Loucy (cell line): Measurements from ENCODE around the gene XRCC1.

Experiments used
- H2AFZ ChIP-seq: fragments of 200-600 bp; sonication (generic); 2 replicates; pipeline ENCODE4 v1.6.0; 2016; ENCODE audit warnings: antibody characterized with exemption, mild to moderate bottlenecking, low read length, moderate library complexity
- H3F3A ChIP-seq: fragments of 200-600 bp; 2 replicates; pipeline ENCODE4 v1.6.0; 2016; ENCODE audit warnings: antibody characterized with exemption, low read depth, mild to moderate bottlenecking
- H3K27me3 ChIP-seq: fragments of 200-600 bp; sonication (generic); 2 replicates; pipeline ENCODE4 v1.6.1; 2014; ENCODE audit warnings: low read length, mild to moderate bottlenecking; ENCODE audit not compliant: insufficient read depth, poor library complexity, severe bottlenecking
- H3K36me3 ChIP-seq: fragments of 200-600 bp; sonication (generic); 2 replicates; pipeline ENCODE4 v1.6.1; 2016; ENCODE audit warnings: low read length; ENCODE audit not compliant: insufficient read depth
- H3K4me1 ChIP-seq: fragments of 200-600 bp; sonication (generic); 2 replicates; pipeline ENCODE4 v1.5.1; 2014; ENCODE audit warnings: low read length, mild to moderate bottlenecking; ENCODE audit not compliant: insufficient read depth, poor library complexity, severe bottlenecking
- H3K4me2 ChIP-seq: fragments of 200-600 bp; sonication (generic); 2 replicates; pipeline ENCODE4 v1.6.0; 2014; ENCODE audit warnings: antibody characterized with exemption, low read length, low read depth, mild to moderate bottlenecking; ENCODE audit not compliant: poor library complexity, severe bottlenecking
- H3K4me3 ChIP-seq: fragments of 200-600 bp; sonication (generic); 2 replicates; pipeline ENCODE4 v1.5.1; 2014; ENCODE audit warnings: low read length, mild to moderate bottlenecking, mixed read lengths; ENCODE audit not compliant: poor library complexity, severe bottlenecking
- H3K79me2 ChIP-seq: fragments of 200-600 bp; sonication (generic); 2 replicates; pipeline ENCODE4 v1.6.1; 2014; ENCODE audit warnings: low read length; ENCODE audit not compliant: insufficient read depth
- H3K9ac ChIP-seq: fragments of 200-600 bp; sonication (generic); 2 replicates; pipeline ENCODE4 v1.6.0; 2014; ENCODE audit warnings: mild to moderate bottlenecking, low read depth, low read length, moderate library complexity; ENCODE audit not compliant: poor library complexity, severe bottlenecking
- H3K9me2 ChIP-seq: fragments of 200-600 bp; sonication (generic); replicated peaks from 2 replicates; pipeline ENCODE4 v1.6.1; 2016; ENCODE audit warnings: low read depth, low read length, mixed read lengths
- H3K9me3 ChIP-seq: fragments of 200-600 bp; sonication (generic); 2 replicates; pipeline ENCODE4 v1.6.1; 2014; ENCODE audit warnings: mild to moderate bottlenecking, antibody characterized with exemption, low read length, low read depth; ENCODE audit not compliant: insufficient read depth
- H4K20me1 ChIP-seq: fragments of 200-600 bp; sonication (generic); 2 replicates; pipeline ENCODE4 v1.6.0; 2014; ENCODE audit warnings: antibody characterized with exemption, low read length, mild to moderate bottlenecking; ENCODE audit not compliant: insufficient read depth, poor library complexity, severe bottlenecking
- EZH2phosphoT487 ChIP-seq: fragments of 200-600 bp; IDR thresholded peaks from 2 replicates; pipeline ENCODE4 v1.6.1; 2018; ENCODE audit warnings: antibody characterized with exemption, mild to moderate bottlenecking, moderate library complexity, borderline replicate concordance
- TF ChIP-seq, protein P1 (sequence below): fragments of 200-600 bp; sonication (generic); conservative IDR thresholded peaks from 2 replicates; pipeline ENCODE4 v1.5.1; 2014; ENCODE audit warnings: mild to moderate bottlenecking, antibody characterized with exemption, low read length

Gene XRCC1

GRCh38 chr19:43532962-43533545 lies 42.3 kb downstream of the XRCC1 start, which contains the start of gene ZNF575:
ZNF575 (plus strand) TSS chr19:43533188; CDS start chr19:43534423, 1,235 bp downstream.
- H3K9me3 ChIP-seq: no peaks in the 10 kb centered on the region
- peaks cover 5% of the 10 kb centered on the region; the same call in 1 of the 2 replicates for H3F3A ChIP-seq
- no peaks in the 10 kb centered on the region for H3K27me3 ChIP-seq
- TF ChIP-seq, protein P1, sequence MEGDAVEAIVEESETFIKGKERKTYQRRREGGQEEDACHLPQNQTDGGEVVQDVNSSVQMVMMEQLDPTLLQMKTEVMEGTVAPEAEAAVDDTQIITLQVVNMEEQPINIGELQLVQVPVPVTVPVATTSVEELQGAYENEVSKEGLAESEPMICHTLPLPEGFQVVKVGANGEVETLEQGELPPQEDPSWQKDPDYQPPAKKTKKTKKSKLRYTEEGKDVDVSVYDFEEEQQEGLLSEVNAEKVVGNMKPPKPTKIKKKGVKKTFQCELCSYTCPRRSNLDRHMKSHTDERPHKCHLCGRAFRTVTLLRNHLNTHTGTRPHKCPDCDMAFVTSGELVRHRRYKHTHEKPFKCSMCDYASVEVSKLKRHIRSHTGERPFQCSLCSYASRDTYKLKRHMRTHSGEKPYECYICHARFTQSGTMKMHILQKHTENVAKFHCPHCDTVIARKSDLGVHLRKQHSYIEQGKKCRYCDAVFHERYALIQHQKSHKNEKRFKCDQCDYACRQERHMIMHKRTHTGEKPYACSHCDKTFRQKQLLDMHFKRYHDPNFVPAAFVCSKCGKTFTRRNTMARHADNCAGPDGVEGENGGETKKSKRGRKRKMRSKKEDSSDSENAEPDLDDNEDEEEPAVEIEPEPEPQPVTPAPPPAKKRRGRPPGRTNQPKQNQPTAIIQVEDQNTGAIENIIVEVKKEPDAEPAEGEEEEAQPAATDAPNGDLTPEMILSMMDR: no peak
- TF ChIP-seq EZH2phosphoT487: no peak
- H3K4me1 ChIP-seq: peaks cover 4% of the 10 kb centered on the region
- no peaks in the 10 kb centered on the region for H4K20me1 ChIP-seq
- peak within 1 kb of the TSS; percentile 81 for H3K4me2 ChIP-seq
- H2AFZ ChIP-seq: peak within 1 kb of the TSS; percentile 71
- peak within 1 kb of the TSS; percentile 75 for H3K4me3 ChIP-seq
- H3K9me2 ChIP-seq: no peaks in the 10 kb centered on the region
- H3K9ac ChIP-seq: peak within 1 kb of the TSS; percentile 76
- H3K36me3 ChIP-seq: peaks cover 4% of the 10 kb centered on the region; the same call in 1 of the 2 replicates
- H3K79me2 ChIP-seq: no peaks in the 10 kb centered on the region

GRCh38 chr19:43532571-43532961 lies 42.8 kb downstream of the XRCC1 start:
- H3K4me1 ChIP-seq: peaks cover 4% of the 10 kb centered on the region
- peak overlapping the region; percentile 75 for H3K4me3 ChIP-seq
- peaks cover 2% of the 10 kb centered on the region; the same call in 1 of the 2 replicates for H3K36me3 ChIP-seq
- no peaks in the 10 kb centered on the region for H3K27me3 ChIP-seq
- peaks cover 5% of the 10 kb centered on the region; the same call in 1 of the 2 replicates for H3F3A ChIP-seq
- no peaks in the 10 kb centered on the region for H3K9me3 ChIP-seq
- H3K79me2 ChIP-seq: no peaks in the 10 kb centered on the region
- H2AFZ ChIP-seq: peak overlapping the region; percentile 71
- H3K9ac ChIP-seq: peak overlapping the region; percentile 76
- H3K9me2 ChIP-seq: no peaks in the 10 kb centered on the region
- H4K20me1 ChIP-seq: no peaks in the 10 kb centered on the region
- TF ChIP-seq, protein P1: no peak
- TF ChIP-seq EZH2phosphoT487: no peak
- H3K4me2 ChIP-seq: peak overlapping the region; percentile 81

GRCh38 chr19:43527860-43528622 lies 47.3 kb downstream of the XRCC1 start:
- no peaks in the 10 kb centered on the region for H3F3A ChIP-seq
- H3K4me1 ChIP-seq: peaks cover 10% of the 10 kb centered on the region
- no peak overlapping the region for H2AFZ ChIP-seq
- H3K79me2 ChIP-seq: peaks cover 32% of the 10 kb centered on the region
- H3K4me2 ChIP-seq: peak overlapping the region; percentile 86
- no peak overlapping the region for H3K9ac ChIP-seq
- TF ChIP-seq EZH2phosphoT487: no peak
- TF ChIP-seq, protein P1: no peak
- H3K36me3 ChIP-seq: no peaks in the 10 kb centered on the region
- peaks cover 14% of the 10 kb centered on the region for H4K20me1 ChIP-seq
- peak overlapping the region; percentile 91 for H3K4me3 ChIP-seq
- H3K9me2 ChIP-seq: no peaks in the 10 kb centered on the region
- no peaks in the 10 kb centered on the region for H3K27me3 ChIP-seq
- H3K9me3 ChIP-seq: no peaks in the 10 kb centered on the region
